HG03460 (cell line): ENCODE results near the gene TRERF1.
"Not testable (repeated sequence)": the region's sequence is repeated elsewhere in the genome, so short reads cannot be mapped to it uniquely, and the experiment has no call there.

ENCODE experiments used
- ATAC-seq: cut with Tn5 transposase; IDR thresholded peaks from one replicate; pipeline ENCODE4 v1.9.1; 2021; ENCODE audit not compliant: unreplicated experiment

The TRERF1 gene

GRCh38 chr6:42450477-42451332 is 1.0 kb downstream of the TRERF1 start:
- no peak for ATAC-seq

GRCh38 chr6:42449917-42450476 is 1.7 kb downstream of the TRERF1 start:
- no peak for ATAC-seq

GRCh38 chr6:42448927-42449659 is 2.6 kb downstream of the TRERF1 start:
- no peak for ATAC-seq

- ATAC-seq = no peak
Measured at GRCh38 chr6:42448391-42448790, 3.3 kb downstream of the TRERF1 start.

- no peak for ATAC-seq
Measured at GRCh38 chr6:42446996-42447395, 4.7 kb downstream of the TRERF1 start.

- ATAC-seq = no peak
Measured at GRCh38 chr6:42446370-42446769, 5.4 kb downstream of the TRERF1 start.

- ATAC-seq = not testable (repeated sequence)
Measured at GRCh38 chr6:42445955-42446354, 5.8 kb downstream of the TRERF1 start.

- no peak for ATAC-seq
Measured at GRCh38 chr6:42443312-42444060, 8.2 kb downstream of the TRERF1 start.

- ATAC-seq = no peak
Measured at GRCh38 chr6:42441697-42442081, 10.0 kb downstream of the TRERF1 start.

- ATAC-seq = no peak
Measured at GRCh38 chr6:42440778-42441696, 10.7 kb downstream of the TRERF1 start.

- no peak for ATAC-seq
Measured at GRCh38 chr6:42440027-42440426, 11.7 kb downstream of the TRERF1 start.

- no peak for ATAC-seq
Measured at GRCh38 chr6:42436825-42437224, 14.9 kb downstream of the TRERF1 start.

- ATAC-seq = no peak
Measured at GRCh38 chr6:42434237-42434636, 17.5 kb downstream of the TRERF1 start.

GRCh38 chr6:42433409-42433808 is 18.3 kb downstream of the TRERF1 start:
- ATAC-seq = no peak

GRCh38 chr6:42431877-42432276 is 19.8 kb downstream of the TRERF1 start:
- no peak for ATAC-seq

GRCh38 chr6:42431356-42431755 is 20.4 kb downstream of the TRERF1 start:
- no peak for ATAC-seq

- ATAC-seq = no peak
Measured at GRCh38 chr6:42429836-42430235, 21.9 kb downstream of the TRERF1 start.

- no peak for ATAC-seq
Measured at GRCh38 chr6:42429042-42429585, 22.6 kb downstream of the TRERF1 start.

- no peak for ATAC-seq
Measured at GRCh38 chr6:42428326-42429041, 23.2 kb downstream of the TRERF1 start.
